Putamen (tissue), 1 donor: Measurements from ENCODE around the gene UBE2I.
"Not testable (repeated sequence)": the region's sequence is repeated elsewhere in the genome, so short reads cannot be mapped to it uniquely, and the experiment has no call there.

ENCODE experiments used
- DNase-seq: peaks from one replicate; pipeline ENCODE4 v3.0.0-alpha.2; 2016; ENCODE audit warnings: low spot score

The UBE2I gene

DNA sequence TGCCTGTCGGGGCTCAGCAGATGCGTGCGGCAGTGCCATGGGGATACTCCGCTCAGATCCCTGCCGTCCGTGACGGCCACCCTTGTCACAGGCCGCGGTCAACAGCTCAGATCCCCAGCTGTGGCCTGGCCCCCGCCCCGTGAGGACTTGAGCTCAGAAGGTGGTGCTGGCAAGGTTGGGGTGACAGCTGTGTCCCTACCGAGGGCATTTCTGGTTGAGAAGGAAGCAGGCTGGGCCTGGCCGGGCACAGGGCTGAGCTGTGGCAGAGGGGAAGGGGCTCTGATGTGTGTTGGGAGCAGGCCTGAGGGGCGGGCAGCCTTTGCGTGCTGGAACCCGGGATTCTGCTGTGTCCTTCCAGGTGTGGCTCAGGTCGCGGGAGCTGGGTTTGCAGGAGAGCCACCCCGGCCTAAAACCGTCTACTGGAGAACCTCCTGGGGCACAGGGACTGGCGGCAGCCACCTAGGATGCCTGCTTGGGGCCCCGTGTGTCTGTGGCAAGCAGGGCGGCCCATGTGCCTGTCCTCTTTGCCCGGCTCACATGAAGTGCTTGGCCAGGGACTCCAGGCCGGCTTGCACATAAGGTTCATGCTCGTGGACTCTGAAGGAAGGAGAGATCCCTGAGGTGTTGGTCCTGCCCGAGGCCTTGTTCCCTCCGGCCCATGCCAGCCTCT lies 5.1 kb downstream of the UBE2I start:
- no peak for DNase-seq

DNA sequence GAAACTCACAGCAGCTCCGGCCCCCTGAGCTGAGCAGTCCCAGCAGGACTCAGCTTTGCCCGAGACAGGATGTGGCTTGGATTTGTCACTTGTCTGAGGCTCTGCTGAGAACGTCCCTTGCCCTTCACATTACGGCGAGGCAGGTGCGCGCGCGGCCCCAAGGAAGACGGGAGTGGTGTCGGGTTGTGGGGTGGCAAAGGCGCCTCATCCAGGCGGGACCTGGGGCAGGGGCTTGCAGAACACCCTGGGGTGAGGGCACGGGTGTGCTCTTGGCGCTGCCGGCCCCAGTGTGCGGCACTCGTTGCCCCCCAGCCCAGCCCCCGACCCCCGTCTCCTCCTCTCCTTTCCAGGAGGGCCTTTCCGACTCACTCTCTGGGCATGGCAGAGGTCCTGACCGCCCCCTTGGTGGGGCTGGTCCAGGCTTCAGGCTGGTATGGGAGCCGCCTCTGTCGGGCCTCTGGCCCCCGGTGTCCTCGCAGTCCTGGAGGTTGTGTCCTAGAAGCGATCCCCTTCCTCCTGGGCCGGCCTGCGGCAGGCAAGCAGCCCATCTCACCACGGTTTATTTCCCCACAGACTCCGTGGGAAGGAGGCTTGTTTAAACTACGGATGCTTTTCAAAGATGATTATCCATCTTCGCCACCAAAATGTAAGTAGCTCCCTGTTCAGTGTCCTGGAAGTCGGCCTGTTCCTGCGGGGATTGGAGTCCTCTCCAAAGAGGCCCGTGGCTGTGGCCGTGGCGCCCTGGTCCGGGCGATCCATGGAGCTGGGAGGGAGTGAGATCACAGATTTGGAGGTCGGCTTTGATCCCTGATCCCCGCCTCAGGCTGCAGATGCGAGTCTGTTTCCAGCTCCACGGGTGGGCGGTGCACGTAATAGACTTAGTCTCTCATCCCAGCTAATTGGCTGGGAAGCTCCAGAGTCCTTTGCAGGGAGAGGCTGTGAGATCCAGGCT lies 5.9 kb downstream of the UBE2I start:
- no peak for DNase-seq

DNA sequence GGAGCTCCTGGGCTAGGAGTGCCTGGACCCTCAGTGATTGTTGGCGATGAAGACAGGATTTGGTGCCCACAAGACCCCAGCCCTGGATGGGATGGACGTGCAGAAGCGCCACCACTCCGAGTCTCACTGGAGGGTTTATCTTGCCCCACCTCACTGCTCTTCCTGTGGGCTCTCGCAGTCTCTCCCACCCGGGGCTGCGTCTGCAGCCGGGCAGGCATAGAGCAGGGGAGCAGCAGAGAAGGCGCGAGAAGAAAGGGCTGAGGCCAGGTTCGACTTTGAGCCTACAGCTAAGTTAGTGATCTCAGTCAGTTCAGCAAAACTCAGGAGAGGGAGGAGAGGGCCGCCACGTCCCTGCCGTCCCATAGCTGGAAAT lies 6.6 kb downstream of the UBE2I start:
- no peak for DNase-seq

GRCh38 chr16:1317479-1318267 lies 8.2 kb downstream of the UBE2I start:
- no peak for DNase-seq

DNA sequence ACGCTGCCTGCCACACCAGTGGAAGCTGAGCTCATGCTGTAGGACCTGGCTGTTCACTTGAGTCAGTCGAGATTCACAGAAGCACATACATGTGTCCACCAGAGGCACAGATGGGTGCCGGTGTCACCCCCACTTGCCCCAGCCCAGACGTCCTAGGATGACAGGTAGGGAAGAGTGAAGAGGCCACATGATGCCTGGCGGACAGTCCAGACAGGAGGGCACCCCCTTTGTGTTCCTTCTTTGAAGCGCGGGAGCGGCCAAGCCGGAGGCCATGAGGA lies 8.8 kb downstream of the UBE2I start:
- DNase-seq, result no peak

- DNase-seq, result no peak
These were observed 9.6 kb downstream of the UBE2I start for GRCh38 chr16:1319041-1319440.

DNA sequence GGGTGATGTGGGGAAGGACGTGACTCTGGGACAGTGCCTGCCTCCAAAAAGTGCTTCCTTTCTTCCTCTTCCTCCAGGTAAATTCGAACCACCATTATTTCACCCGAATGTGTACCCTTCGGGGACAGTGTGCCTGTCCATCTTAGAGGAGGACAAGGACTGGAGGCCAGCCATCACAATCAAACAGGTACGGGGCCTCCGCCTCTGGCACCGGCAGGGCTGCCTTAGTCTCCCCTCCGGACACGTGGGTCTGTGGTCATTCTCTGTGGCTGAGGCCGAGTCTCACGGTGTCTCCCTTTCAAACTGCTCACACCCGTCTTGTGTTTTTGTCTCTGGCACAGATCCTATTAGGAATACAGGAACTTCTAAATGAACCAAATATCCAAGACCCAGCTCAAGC lies 10.7 kb downstream of the UBE2I start:
- DNase-seq, result no peak

DNA sequence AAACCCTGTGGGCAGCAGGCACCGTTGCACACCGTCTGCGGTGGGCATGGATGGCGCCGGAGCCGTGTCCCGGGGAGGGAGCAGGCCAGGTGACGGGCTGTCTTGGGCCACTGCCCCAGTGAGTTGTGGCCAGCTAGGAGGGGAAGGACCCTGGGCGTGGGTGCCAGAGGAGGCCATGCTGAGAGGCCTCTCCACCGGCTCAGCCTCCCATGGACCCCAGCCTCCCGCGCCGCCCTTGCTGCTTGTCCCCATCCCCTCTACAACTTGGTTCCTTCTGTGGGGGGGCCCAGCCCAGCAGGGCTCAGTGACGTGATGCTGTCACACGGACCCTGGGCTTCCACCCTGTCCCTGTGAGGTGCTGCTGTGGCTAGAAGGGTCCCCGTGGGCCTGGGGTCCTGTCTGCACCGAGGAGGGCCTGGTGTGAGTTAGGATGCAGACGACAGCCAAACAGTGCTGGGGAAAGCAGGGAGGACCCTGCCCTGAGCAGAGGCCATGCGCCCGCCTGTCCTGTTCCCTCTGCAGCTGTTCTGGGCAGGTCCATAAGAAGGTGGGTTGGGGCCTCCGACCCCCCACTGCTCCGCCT lies 11.3 kb downstream of the UBE2I start:
- DNase-seq, result no peak

- no peak for DNase-seq
These were observed 13.0 kb downstream of the UBE2I start for GRCh38 chr16:1322407-1322806.

- peak; percentile 34 for DNase-seq
These were observed 14.1 kb downstream of the UBE2I start for GRCh38 chr16:1323296-1324239.

DNA sequence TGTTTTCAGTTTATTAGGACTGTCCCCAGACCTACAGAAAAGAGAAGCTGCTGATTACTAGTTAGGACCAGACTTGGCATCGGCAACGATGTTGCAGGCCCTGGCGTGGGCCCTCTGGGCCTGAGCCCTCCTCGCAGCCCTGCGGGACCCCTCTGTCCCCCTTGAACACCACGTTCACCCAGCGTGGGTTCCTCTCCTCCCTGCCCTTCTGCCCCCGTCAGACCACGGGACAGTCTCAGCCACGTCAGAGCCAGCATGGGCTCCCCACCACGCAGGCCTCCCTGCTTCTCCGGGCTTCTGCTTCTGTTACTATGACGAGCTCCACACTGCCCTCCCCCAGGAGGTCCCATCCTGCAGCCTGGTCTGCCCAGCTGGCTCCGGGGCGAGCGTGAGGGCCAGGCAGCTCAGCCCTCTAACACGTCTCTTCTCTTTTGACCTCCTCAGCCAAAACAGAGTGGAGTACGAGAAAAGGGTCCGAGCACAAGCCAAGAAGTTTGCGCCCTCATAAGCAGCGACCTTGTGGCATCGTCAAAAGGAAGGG lies 14.9 kb downstream of the UBE2I start:
- DNase-seq, result no peak

DNA sequence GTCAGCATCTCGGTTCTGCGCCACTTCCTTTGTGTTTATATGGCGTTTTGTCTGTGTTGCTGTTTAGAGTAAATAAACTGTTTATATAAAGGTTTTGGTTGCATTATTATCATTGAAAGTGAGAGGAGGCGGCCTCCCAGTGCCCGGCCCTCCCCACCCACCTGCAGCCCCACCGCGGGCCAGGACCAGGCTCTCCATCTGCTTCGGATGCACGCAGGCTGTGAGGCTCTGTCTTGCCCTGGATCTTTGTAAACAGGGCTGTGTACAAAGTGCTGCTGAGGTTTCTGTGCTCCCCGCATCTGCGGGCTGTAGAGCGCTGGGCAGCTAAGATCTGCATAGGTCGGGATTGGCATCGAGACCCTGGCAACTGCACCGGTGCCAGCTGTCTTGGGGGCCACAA lies 15.8 kb downstream of the UBE2I start:
- no peak for DNase-seq

- DNase-seq, result no peak
These were observed 16.4 kb downstream of the UBE2I start for GRCh38 chr16:1325673-1326371.

DNA sequence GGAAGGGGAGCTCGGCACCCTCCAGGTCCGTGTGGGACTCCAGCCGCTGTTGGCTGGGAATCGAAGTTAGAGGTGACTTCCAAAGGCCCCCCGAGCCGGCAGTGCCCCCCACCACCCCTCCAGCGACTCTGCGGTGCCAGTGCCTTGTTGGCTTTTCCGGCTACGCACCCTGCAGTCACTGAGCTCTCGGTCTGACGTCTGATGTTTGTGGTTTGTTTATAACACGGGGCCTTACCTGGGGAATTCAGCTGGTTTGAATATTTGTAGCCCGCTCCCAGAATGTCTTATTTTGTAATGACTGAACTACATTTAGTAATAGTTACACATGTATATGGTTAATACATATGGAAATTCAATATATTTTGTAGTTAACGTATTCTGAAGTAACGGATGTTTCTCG lies 17.0 kb downstream of the UBE2I start:
- DNase-seq, result no peak

DNA sequence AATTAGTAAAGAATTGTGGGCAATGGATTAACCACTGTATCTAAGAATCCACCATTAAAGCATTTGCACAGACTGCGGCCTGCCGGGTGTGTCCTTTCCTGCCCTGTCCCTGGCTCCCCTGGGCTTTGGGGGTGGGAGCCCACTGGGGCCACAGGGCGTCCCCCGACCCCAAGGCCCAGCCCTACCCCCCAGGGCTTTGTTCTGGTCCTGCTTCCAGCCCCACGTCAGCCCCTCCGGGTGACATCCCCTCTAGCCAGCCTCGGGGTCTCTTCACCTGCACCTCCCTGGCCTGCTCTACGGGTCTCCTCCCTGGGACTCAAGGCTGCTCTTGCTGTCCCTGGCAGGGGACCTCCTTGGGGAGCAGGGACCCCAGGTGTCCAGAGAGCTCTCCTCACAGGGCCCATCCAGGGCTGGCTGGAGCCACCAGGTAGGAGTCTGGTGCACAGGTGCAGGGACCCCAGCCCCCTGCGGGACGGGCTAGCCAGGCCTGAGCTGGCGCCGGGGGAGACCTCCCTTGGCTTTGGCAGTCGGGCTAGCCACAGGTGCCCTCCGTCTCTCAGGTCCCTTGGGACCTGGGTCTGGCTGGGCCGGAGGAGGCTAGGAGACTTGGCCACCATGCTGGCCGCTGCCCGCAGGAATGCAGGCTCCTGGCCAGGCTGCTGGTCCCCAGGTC lies 17.6 kb downstream of the UBE2I start:
- DNase-seq, result no peak

DNA sequence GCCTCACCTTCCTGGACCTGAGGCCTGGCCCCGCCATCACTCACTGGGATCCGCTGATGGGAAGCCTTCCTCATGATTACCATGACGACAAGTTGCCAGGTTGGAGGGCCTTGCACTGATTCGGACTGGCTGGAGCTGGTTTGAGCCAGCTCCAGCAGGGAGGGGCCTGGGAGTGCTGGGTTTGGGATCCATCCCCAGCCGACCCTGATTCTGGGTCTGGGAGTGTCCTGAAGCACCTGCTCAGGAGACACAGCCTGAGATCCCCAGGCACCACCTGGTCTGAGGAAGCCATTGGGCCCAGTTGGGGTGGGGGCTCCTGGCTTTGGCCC lies 18.1 kb downstream of the UBE2I start:
- DNase-seq, result no peak

DNA sequence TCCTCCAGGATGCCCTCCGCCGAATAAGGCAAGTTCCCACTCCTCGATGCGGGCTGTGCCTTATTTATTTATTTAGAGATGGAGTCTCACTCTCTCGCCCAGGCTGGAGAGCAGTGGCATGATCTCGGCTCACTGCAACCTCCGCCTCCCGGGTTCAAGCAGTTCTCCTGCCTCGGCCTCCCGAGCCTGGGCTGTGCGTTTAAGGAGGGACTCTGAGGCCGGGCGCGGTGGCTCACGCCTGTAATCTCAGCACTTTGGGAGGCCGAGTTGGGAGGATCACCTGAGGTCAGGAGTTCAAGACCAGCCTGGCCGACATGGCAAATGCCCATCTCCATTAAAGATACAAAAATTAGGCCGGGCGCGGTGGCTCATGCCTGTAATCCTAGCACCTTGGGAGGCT lies 18.7 kb downstream of the UBE2I start:
- DNase-seq, result not testable (repeated sequence)

DNA sequence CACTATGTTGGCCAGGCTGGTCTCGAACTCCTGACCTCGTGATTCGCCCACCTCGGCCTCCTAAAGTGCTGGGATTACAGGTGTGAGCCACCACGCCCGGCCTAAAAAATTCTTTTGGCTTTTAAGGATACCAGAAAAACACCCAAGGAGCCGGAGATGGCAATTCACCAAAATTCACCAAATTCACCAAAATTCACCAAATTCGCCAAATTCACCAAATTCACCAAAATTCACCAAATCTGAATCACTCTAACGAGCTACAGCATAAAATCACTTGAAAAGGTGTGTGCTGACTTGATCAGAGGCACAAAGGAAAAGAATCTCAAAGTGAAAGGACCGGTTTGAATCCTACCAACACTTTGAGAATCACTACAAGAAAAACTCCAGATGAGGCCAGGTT lies 19.5 kb downstream of the UBE2I start:
- not testable (repeated sequence) for DNase-seq

GRCh38 chr16:1330260-1330914 lies 21.0 kb downstream of the UBE2I start:
- no peak for DNase-seq
